ENCODE measurements around the gene SLC8A1. TPM values are rescaled to one million over a fixed set of nuclear protein-coding genes. Genes with fewer than 3 reads are reported as not detected.

Gene SLC8A1
- total RNA-seq, 2 experiments from 2014 or later: 0.47 to 0.59 TPM

- H3K4me3 Mint-ChIP-seq: no peak overlapping the region
- TF ChIP-seq, protein P1, sequence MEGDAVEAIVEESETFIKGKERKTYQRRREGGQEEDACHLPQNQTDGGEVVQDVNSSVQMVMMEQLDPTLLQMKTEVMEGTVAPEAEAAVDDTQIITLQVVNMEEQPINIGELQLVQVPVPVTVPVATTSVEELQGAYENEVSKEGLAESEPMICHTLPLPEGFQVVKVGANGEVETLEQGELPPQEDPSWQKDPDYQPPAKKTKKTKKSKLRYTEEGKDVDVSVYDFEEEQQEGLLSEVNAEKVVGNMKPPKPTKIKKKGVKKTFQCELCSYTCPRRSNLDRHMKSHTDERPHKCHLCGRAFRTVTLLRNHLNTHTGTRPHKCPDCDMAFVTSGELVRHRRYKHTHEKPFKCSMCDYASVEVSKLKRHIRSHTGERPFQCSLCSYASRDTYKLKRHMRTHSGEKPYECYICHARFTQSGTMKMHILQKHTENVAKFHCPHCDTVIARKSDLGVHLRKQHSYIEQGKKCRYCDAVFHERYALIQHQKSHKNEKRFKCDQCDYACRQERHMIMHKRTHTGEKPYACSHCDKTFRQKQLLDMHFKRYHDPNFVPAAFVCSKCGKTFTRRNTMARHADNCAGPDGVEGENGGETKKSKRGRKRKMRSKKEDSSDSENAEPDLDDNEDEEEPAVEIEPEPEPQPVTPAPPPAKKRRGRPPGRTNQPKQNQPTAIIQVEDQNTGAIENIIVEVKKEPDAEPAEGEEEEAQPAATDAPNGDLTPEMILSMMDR (IDR thresholded peaks at IDR 0.05): no peak
- no peak overlapping the region for H3K4me3 ChIP-seq (ENCODE audit: low read length)
- ATAC-seq (ENCODE audit: poor library complexity) (no peak), DNase-seq (no peak)
- CTCF ChIA-PET: no interaction called here
- intact Hi-C loops (cut with DNase I, micrococcal nuclease): no loop called here
- no peak overlapping the region for H3K27ac Mint-ChIP-seq
- no peaks in the 10 kb centered on the region for H3K9me3 Mint-ChIP-seq
- no peaks in the 10 kb centered on the region for H3K4me1 Mint-ChIP-seq (ENCODE audit: low read depth)
- no peaks in the 10 kb centered on the region for H3K9me3 ChIP-seq (ENCODE audit: control insufficient read depth in 1 of 2, insufficient read depth in 1 of 2, low read length in 2 of 2)
- H3K27me3 Mint-ChIP-seq: no peaks in the 10 kb centered on the region
- POLR2A ChIA-PET: no interaction called here
- H3K36me3 Mint-ChIP-seq (ENCODE audit: low read depth): no peaks in the 10 kb centered on the region
- no peaks in the 10 kb centered on the region for H3K27me3 ChIP-seq (ENCODE audit: control insufficient read depth in 1 of 2, insufficient read depth in 2 of 2, low read length in 2 of 2)
- no peaks in the 10 kb centered on the region for H3K36me3 ChIP-seq (ENCODE audit: insufficient read depth, low read length)
- no peak overlapping the region for H3K27ac ChIP-seq (ENCODE audit: low read depth in 1 of 2, low read length in 2 of 2)
- no peaks in the 10 kb centered on the region for H3K4me1 ChIP-seq (ENCODE audit: insufficient read depth, low read length)
Measured at GRCh38 chr2:40193670-40194026, 258.2 kb downstream of the SLC8A1 start.

DNA sequence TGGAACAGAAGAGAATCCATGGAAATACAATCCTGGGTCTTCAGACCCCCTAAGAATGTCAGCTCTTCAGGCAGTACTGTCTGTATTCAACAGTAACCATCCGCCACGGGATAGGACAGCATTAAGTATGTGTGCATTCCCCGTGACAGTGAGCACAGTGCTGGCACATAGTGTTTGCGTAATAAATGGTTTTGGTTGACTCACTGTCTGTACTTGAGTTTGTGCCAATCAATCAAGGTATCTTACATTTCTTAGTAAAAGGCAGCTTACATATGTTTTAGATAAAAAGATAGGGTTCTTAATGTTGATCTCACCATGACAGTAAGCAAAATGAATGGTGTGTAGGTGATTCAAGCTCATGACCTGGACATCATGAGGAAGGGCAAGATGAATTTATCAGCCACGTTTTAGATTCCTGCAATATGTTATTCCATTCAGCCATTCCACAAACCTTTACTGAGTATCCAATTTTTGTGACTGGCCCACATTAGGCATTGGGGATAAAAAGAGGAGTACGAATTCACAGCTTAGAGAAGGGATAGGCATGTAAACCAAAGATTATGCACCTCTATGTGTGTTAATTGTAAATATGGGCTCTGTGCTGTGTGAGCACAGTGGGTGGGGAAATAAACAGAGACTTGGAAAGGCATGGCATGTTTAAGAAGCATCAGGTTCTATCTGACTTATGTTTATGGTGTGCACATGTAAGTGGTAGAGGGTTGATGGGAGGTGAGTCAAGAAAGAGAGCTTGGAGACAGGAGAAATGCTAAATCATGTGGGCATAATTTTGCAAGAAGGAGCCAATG is 258.8 kb downstream of the SLC8A1 start:
- ATAC-seq (ENCODE audit: poor library complexity) (no peak), DNase-seq (no peak)
- H3K27me3 ChIP-seq (ENCODE audit: control insufficient read depth in 1 of 2, insufficient read depth in 2 of 2, low read length in 2 of 2): no peaks in the 10 kb centered on the region
- H3K4me3 ChIP-seq (ENCODE audit: low read length): no peak overlapping the region
- CTCF ChIA-PET: no interaction called here
- no peaks in the 10 kb centered on the region for H3K9me3 ChIP-seq (ENCODE audit: control insufficient read depth in 1 of 2, insufficient read depth in 1 of 2, low read length in 2 of 2)
- H3K27ac ChIP-seq (ENCODE audit: low read depth in 1 of 2, low read length in 2 of 2): no peak overlapping the region
- no peak overlapping the region for H3K27ac Mint-ChIP-seq
- no peaks in the 10 kb centered on the region for H3K4me1 Mint-ChIP-seq (ENCODE audit: low read depth)
- no peaks in the 10 kb centered on the region for H3K27me3 Mint-ChIP-seq
- POLR2A ChIA-PET: no interaction called here
- H3K4me3 Mint-ChIP-seq: no peak overlapping the region
- H3K4me1 ChIP-seq (ENCODE audit: insufficient read depth, low read length): no peaks in the 10 kb centered on the region
- TF ChIP-seq, protein P1 (IDR thresholded peaks at IDR 0.05): no peak
- H3K36me3 ChIP-seq (ENCODE audit: insufficient read depth, low read length): no peaks in the 10 kb centered on the region
- no peaks in the 10 kb centered on the region for H3K9me3 Mint-ChIP-seq
- no peaks in the 10 kb centered on the region for H3K36me3 Mint-ChIP-seq (ENCODE audit: low read depth)
- intact Hi-C loops (cut with DNase I, micrococcal nuclease): no loop called here

GRCh38 chr2:40190457-40190856 is 261.4 kb downstream of the SLC8A1 start:
- intact Hi-C loops (cut with DNase I, micrococcal nuclease): no loop called here
- ATAC-seq (ENCODE audit: poor library complexity) (no peak), DNase-seq (no peak)
- Histone ChIP-seq H3K27me3 (ENCODE audit: control insufficient read depth in 1 of 2, insufficient read depth in 2 of 2, low read length in 2 of 2) (no peaks in the 10 kb centered on the region), H3K36me3 (ENCODE audit: insufficient read depth, low read length) (no peaks in the 10 kb centered on the region), H3K9me3 (ENCODE audit: control insufficient read depth in 1 of 2, insufficient read depth in 1 of 2, low read length in 2 of 2) (no peaks in the 10 kb centered on the region), H3K27ac (ENCODE audit: low read depth in 1 of 2, low read length in 2 of 2) (no peak overlapping the region), H3K4me1 (ENCODE audit: insufficient read depth, low read length) (no peaks in the 10 kb centered on the region), H3K4me3 (ENCODE audit: low read length) (no peak overlapping the region)
- no peaks in the 10 kb centered on the region for H3K36me3 Mint-ChIP-seq (ENCODE audit: low read depth)
- H3K4me1 Mint-ChIP-seq (ENCODE audit: low read depth): no peaks in the 10 kb centered on the region
- TF ChIP-seq, protein P1 (IDR thresholded peaks at IDR 0.05): no peak
- H3K27ac Mint-ChIP-seq: no peak overlapping the region
- POLR2A ChIA-PET: no interaction called here
- H3K27me3 Mint-ChIP-seq: no peaks in the 10 kb centered on the region
- CTCF ChIA-PET: no interaction called here
- H3K4me3 Mint-ChIP-seq: no peak overlapping the region
- H3K9me3 Mint-ChIP-seq: no peaks in the 10 kb centered on the region
